Testis (tissue), 2 donors: ENCODE measurements around the gene KRTAP10-8.

Experiments used
- POLR2A ChIP-seq: fragments of 450-650 bp; IDR thresholded peaks from one replicate; pipeline ENCODE4 v1.6.1; 2017; ENCODE audit warnings: antibody characterized with exemption, mild to moderate bottlenecking, moderate library complexity
- TF ChIP-seq, protein P1 (sequence below), 3 experiments: fragments of 450-650 bp in 2 of 3; fragments of 200-600 bp in 1 of 3; sonication (generic) in 1 of 3; IDR thresholded peaks; one replicate each; pipeline ENCODE4 v1.5.1; 2016 to 2019; ENCODE audit warnings: antibody characterized with exemption in 3 of 3, mild to moderate bottlenecking in 2 of 3, moderate library complexity in 1 of 3

DNA sequence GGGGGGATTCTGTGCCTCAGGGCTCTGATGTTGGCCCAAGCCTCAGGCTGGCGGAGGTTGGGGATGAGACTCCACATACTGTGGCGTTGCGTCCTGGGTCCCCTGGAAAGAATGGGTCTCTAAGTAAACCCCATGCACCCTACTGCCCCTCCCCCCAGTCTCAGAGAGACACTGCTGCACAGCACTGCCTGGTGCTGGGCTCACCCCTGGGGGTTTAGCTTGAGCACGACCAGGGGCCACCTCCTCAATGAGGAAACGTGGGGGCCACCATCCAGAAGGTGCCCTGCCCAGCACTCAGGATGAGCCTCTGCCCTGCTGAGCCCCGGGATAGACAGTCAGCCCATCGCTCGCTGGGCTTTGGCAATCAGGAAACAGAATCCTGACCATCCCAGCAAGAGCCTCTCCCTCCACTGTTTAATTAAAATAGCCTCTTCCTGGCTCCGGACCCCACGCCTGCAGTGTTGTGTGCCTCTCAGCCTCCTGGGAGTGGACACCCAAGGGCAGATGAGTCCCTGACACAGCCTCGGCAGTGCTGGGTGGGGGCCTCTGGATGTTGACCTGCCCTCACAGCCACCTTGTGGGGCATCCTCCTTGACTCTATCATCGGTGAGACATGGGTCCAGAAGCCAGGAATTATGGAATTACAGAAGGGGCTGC lies 41.9 kb upstream of the KRTAP10-8 start:
- TF ChIP-seq, protein P1, sequence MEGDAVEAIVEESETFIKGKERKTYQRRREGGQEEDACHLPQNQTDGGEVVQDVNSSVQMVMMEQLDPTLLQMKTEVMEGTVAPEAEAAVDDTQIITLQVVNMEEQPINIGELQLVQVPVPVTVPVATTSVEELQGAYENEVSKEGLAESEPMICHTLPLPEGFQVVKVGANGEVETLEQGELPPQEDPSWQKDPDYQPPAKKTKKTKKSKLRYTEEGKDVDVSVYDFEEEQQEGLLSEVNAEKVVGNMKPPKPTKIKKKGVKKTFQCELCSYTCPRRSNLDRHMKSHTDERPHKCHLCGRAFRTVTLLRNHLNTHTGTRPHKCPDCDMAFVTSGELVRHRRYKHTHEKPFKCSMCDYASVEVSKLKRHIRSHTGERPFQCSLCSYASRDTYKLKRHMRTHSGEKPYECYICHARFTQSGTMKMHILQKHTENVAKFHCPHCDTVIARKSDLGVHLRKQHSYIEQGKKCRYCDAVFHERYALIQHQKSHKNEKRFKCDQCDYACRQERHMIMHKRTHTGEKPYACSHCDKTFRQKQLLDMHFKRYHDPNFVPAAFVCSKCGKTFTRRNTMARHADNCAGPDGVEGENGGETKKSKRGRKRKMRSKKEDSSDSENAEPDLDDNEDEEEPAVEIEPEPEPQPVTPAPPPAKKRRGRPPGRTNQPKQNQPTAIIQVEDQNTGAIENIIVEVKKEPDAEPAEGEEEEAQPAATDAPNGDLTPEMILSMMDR (IDR thresholded peaks at IDR 0.05): no peak
- no peak for TF ChIP-seq POLR2A
